ENCODE measurements around the gene FAM114A1. TPM values are rescaled to one million over a fixed set of nuclear protein-coding genes. Genes with fewer than 3 reads are reported as not detected.

The FAM114A1 gene
- total RNA-seq, 4 donors from 2014 or later = 59.8 to 132 (median 103) TPM

- no peak for TF ChIP-seq CTCF (IDR thresholded peaks at IDR 0.05)
- DNase-seq (ENCODE audit: low spot score) (no peak), ATAC-seq (ENCODE audit: low FRiP score) (no peak)
These were observed 59.3 kb downstream of the FAM114A1 start for GRCh38 chr4:38926896-38927295.

- no peak for TF ChIP-seq CTCF (IDR thresholded peaks at IDR 0.05)
- ATAC-seq (ENCODE audit: low FRiP score) = no peak
- DNase-seq (ENCODE audit: low spot score) = no peak
These were observed 61.0 kb downstream of the FAM114A1 start for GRCh38 chr4:38928568-38928967.

- no peak for TF ChIP-seq CTCF (IDR thresholded peaks at IDR 0.05)
- no peak for ATAC-seq (ENCODE audit: low FRiP score)
- no peak for DNase-seq (ENCODE audit: low spot score)
These were observed 61.4 kb downstream of the FAM114A1 start for GRCh38 chr4:38928974-38929373.

GRCh38 chr4:38930204-38930603 lies 62.6 kb downstream of the FAM114A1 start:
- no peak for TF ChIP-seq CTCF (IDR thresholded peaks at IDR 0.05)
- DNase-seq (ENCODE audit: low spot score) = no peak
- ATAC-seq (ENCODE audit: low FRiP score) = no peak

GRCh38 chr4:38930707-38931106 lies 63.1 kb downstream of the FAM114A1 start:
- ATAC-seq (ENCODE audit: low FRiP score) (no peak), DNase-seq (ENCODE audit: low spot score) (no peak)
- TF ChIP-seq CTCF (IDR thresholded peaks at IDR 0.05) = no peak

GRCh38 chr4:38931125-38931524 lies 63.5 kb downstream of the FAM114A1 start:
- DNase-seq (ENCODE audit: low spot score) (no peak), ATAC-seq (ENCODE audit: low FRiP score) (no peak)
- no peak for TF ChIP-seq CTCF (IDR thresholded peaks at IDR 0.05)

- no peak for TF ChIP-seq CTCF (IDR thresholded peaks at IDR 0.05)
- no peak for DNase-seq (ENCODE audit: low spot score)
- no peak for ATAC-seq (ENCODE audit: low FRiP score)
These were observed 67.9 kb downstream of the FAM114A1 start for GRCh38 chr4:38935391-38936073.
